ENCODE measurements around the gene SLC22A13. TPM values are rescaled to one million over a fixed set of nuclear protein-coding genes. Genes with fewer than 3 reads are reported as not detected.

Gene SLC22A13
- total RNA-seq, 3 donors from 2014 or later (not counting 1 experiment from before 2014, with no cell fraction given) = 0.16 to 0.85 (median 0.40) TPM

- intact Hi-C loops (cut with micrococcal nuclease) = no loop called here
- WGBS (ENCODE audit: insufficient coverage) = 95% methylated on average over 5 of the region's 5 CpGs
- no peak overlapping the region for H3K4me3 ChIP-seq (ENCODE audit: low read length)
- no peak for TF ChIP-seq CTCF (IDR thresholded peaks at IDR 0.05)
- Mint-ChIP-seq H3K4me1 (peaks cover 9 to 18% of the 10 kb centered on the region in 2 donors), H3K27ac (no peak overlapping the region), H3K36me3 (no peaks in the 10 kb centered on the region), H3K9me3 (no peaks in the 10 kb centered on the region), H3K27me3 (ENCODE audit: low read depth in 2 of 2) (peaks cover 0 to 3% of the 10 kb centered on the region in 2 donors), H3K4me3 (no peak overlapping the region)
- H3K9me3 ChIP-seq (ENCODE audit: control insufficient read depth, insufficient read depth, low read length) = no peaks in the 10 kb centered on the region
- H3K27ac ChIP-seq (ENCODE audit: low read length) = no peak overlapping the region
- H3K36me3 ChIP-seq (ENCODE audit: control insufficient read depth, insufficient read depth, low read length) = no peaks in the 10 kb centered on the region
- H3K27me3 ChIP-seq (ENCODE audit: control insufficient read depth, insufficient read depth, low read length) = no peaks in the 10 kb centered on the region
- ATAC-seq (no peak), DNase-seq (no peak)
- peaks cover 12% of the 10 kb centered on the region for H3K4me1 ChIP-seq (ENCODE audit: control insufficient read depth, insufficient read depth, low read length)
Observed at GRCh38 chr3:38271553-38271952, 5.9 kb downstream of the SLC22A13 start.

DNA sequence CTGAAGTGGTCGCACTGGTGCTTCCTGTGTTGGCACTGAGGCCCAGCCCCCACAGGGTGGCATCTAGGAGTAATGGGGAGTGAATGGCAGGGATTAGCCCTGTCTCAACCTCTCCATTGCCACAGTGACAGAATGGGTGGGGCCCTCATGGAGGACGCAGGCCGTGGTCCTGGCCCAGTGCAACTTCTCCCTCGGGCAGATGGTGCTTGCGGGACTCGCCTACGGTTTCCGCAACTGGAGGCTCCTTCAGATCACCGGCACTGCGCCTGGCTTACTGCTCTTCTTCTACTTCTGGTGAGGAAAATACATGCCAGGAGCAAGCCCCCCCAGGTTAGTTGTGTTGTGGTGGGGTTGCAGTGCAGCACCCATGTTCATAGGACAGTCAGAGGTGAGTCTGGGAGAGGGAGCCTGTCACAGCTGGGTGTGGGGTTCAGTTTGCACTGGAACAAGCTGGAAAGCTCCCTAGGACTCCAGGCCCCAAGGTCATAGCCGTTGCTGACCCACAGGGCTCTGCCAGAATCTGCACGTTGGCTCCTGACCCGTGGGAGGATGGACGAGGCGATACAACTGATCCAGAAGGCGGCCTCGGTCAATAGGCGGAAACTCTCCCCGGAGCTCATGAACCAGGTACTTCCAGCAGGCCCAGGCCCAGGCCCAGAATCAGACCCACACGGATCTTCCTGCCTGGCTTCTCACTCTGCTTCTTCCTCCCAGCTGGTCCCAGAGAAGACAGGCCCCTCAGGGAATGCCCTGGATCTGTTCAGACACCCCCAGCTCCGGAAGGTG is 9.4 kb downstream of the SLC22A13 start:
- no peak for DNase-seq
- Histone ChIP-seq H3K27me3 (ENCODE audit: control insufficient read depth, insufficient read depth, low read length) (no peaks in the 10 kb centered on the region), H3K36me3 (ENCODE audit: control insufficient read depth, insufficient read depth, low read length) (no peaks in the 10 kb centered on the region), H3K4me3 (ENCODE audit: low read length) (no peak overlapping the region), H3K27ac (ENCODE audit: low read length) (no peak overlapping the region), H3K9me3 (ENCODE audit: control insufficient read depth, insufficient read depth, low read length) (no peaks in the 10 kb centered on the region), H3K4me1 (ENCODE audit: control insufficient read depth, insufficient read depth, low read length) (no peaks in the 10 kb centered on the region)
- H3K27me3 Mint-ChIP-seq (ENCODE audit: low read depth in 2 of 2) = no peaks in the 10 kb centered on the region
- H3K9me3 Mint-ChIP-seq = no peaks in the 10 kb centered on the region
- no peak overlapping the region for H3K4me3 Mint-ChIP-seq
- ATAC-seq = no peak
- intact Hi-C loops (cut with micrococcal nuclease) = no loop called here
- no peak for TF ChIP-seq CTCF (IDR thresholded peaks at IDR 0.05)
- 94% methylated on average over 21 of the region's 21 CpGs for WGBS (ENCODE audit: insufficient coverage)
- no peak overlapping the region for H3K27ac Mint-ChIP-seq
- H3K36me3 Mint-ChIP-seq = no peaks in the 10 kb centered on the region
- no peaks in the 10 kb centered on the region for H3K4me1 Mint-ChIP-seq

DNA sequence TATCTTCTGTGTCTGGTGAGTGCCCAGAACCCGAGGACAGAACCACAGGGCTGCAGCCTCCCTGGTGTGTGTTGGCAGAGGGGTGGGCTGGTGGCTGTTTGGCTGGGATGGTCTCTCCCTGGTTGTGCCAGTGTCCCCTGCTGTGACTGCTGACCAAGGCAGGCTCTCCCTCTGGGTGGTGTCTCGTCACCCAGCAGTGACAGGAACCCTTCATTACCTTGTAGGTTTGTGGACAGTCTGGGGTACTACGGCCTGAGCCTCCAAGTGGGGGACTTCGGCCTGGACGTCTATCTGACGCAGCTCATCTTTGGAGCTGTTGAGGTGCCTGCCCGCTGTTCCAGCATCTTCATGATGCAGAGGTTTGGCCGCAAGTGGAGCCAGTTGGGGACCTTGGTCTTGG is 10.0 kb downstream of the SLC22A13 start:
- no peaks in the 10 kb centered on the region for H3K9me3 ChIP-seq (ENCODE audit: control insufficient read depth, insufficient read depth, low read length)
- intact Hi-C loops (cut with micrococcal nuclease) = no loop called here
- H3K4me3 ChIP-seq (ENCODE audit: low read length) = no peak overlapping the region
- no peaks in the 10 kb centered on the region for H3K36me3 ChIP-seq (ENCODE audit: control insufficient read depth, insufficient read depth, low read length)
- no peak for TF ChIP-seq CTCF (IDR thresholded peaks at IDR 0.05)
- no peaks in the 10 kb centered on the region for H3K9me3 Mint-ChIP-seq
- no peaks in the 10 kb centered on the region for H3K27me3 ChIP-seq (ENCODE audit: control insufficient read depth, insufficient read depth, low read length)
- no peak for DNase-seq
- H3K4me1 ChIP-seq (ENCODE audit: control insufficient read depth, insufficient read depth, low read length) = no peaks in the 10 kb centered on the region
- no peak overlapping the region for H3K4me3 Mint-ChIP-seq
- no peak for ATAC-seq
- H3K27ac ChIP-seq (ENCODE audit: low read length) = no peak overlapping the region
- no peaks in the 10 kb centered on the region for H3K36me3 Mint-ChIP-seq
- H3K27me3 Mint-ChIP-seq (ENCODE audit: low read depth in 2 of 2) = no peaks in the 10 kb centered on the region
- WGBS (ENCODE audit: insufficient coverage) = 92% methylated on average over 8 of the region's 8 CpGs
- no peak overlapping the region for H3K27ac Mint-ChIP-seq
- no peaks in the 10 kb centered on the region for H3K4me1 Mint-ChIP-seq
